ENCODE data around the gene GRIN2C.

GRIN2C gene

GRCh38 chr17:74863420-74864296, 4.0 kb upstream of the GRIN2C start:
- no peak for DNase-seq

- no peak for DNase-seq
These were observed 3.2 kb upstream of the GRIN2C start for GRCh38 chr17:74862919-74863318.

GRCh38 chr17:74862108-74862901, 2.6 kb upstream of the GRIN2C start:
- DNase-seq = peak; percentile 85

- peak; percentile 63 for DNase-seq
These were observed 2.0 kb upstream of the GRIN2C start for GRCh38 chr17:74861662-74862107.

GRCh38 chr17:74860872-74861661, 1.4 kb upstream of the GRIN2C start:
- no peak for DNase-seq

- peak; percentile 69 for DNase-seq
These were observed 665 bp upstream of the GRIN2C start for GRCh38 chr17:74860229-74860871.

- no peak for DNase-seq
These were observed 820 bp downstream of the GRIN2C start for GRCh38 chr17:74858672-74859458.

- DNase-seq = no peak
These were observed 2.5 kb downstream of the GRIN2C start for GRCh38 chr17:74857191-74857590.

GRCh38 chr17:74856112-74856511, 3.6 kb downstream of the GRIN2C start:
- DNase-seq = no peak

GRCh38 chr17:74855323-74855722, 4.4 kb downstream of the GRIN2C start:
- no peak for DNase-seq

- DNase-seq = no peak
These were observed 4.9 kb downstream of the GRIN2C start for GRCh38 chr17:74854792-74855191.

GRCh38 chr17:74853669-74854068, 6.0 kb downstream of the GRIN2C start:
- no peak for DNase-seq

GRCh38 chr17:74853048-74853397, 6.7 kb downstream of the GRIN2C start:
- no peak for DNase-seq

- peak; percentile 75 for DNase-seq
These were observed 7.2 kb downstream of the GRIN2C start for GRCh38 chr17:74852237-74853047.

- DNase-seq = no peak
These were observed 8.0 kb downstream of the GRIN2C start for GRCh38 chr17:74851612-74852236.

- no peak for DNase-seq
These were observed 8.8 kb downstream of the GRIN2C start for GRCh38 chr17:74850914-74851313.

- no peak for DNase-seq
These were observed 9.4 kb downstream of the GRIN2C start for GRCh38 chr17:74850310-74850709.

GRCh38 chr17:74848656-74849399, 10.9 kb downstream of the GRIN2C start:
- no peak for DNase-seq

GRCh38 chr17:74846621-74847020, 13.1 kb downstream of the GRIN2C start:
- no peak for DNase-seq

GRCh38 chr17:74843352-74843627, 16.4 kb downstream of the GRIN2C start:
- DNase-seq = no peak
